Measurements from ENCODE around the gene CD24. TPM values are rescaled to one million over a fixed set of nuclear protein-coding genes. Genes with fewer than 3 reads are reported as not detected.

CD24 gene
- polyA plus RNA-seq, 2 of the 4 experiments (the other 2 are of a cell fraction), result 284 to 602 TPM

DNA sequence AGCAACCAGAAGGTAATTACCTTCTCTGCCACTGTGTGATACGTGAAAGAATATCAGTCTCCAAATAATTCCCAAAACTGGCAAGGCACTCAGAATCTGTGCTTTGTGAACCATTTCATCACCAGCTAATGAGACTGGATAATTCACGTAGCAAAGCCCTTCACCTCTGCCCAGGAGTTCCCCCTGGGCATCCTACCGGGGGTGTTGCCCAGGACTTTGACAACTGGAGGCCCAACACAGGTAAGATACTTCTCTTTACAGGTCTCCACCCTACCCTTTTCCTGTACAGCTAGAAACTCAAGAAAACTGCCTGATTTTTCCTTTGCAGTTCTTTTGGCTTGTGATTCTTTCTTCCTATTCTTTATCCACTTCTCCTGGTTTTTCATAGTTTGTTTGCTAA, 2.7 kb upstream of the CD24 start:
- no peak for DNase-seq (ENCODE audit: low read depth in 1 of 2, low spot score in 1 of 2)
- Histone ChIP-seq H3K9me3 (no peaks in the 10 kb centered on the region), H3K4me2 (no peak overlapping the region), H3K4me1 (peaks cover 12% of the 10 kb centered on the region), H3K27ac (peak overlapping the region in 1 of 2 experiments; percentile 99; a peak in 4 of 6 replicates), H3K4me3 (no peak overlapping the region)
- TF ChIP-seq, protein P1, sequence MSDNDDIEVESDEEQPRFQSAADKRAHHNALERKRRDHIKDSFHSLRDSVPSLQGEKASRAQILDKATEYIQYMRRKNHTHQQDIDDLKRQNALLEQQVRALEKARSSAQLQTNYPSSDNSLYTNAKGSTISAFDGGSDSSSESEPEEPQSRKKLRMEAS (IDR thresholded peaks at IDR 0.05), result no peak
- TF ChIP-seq ZFP36 (IDR thresholded peaks at IDR 0.05; ENCODE audit: borderline replicate concordance, partially characterized antibody), result no peak
- ChIA-PET CTCF (interaction anchor here (0.6 to 1.9 kb wide), 5 partner anchors 21 to 532 kb away, joined by 3 to 7 read pairs (median 3); no protein-coding TSS in a partner anchor), POLR2A (no interaction called here)
- FAIRE-seq, result no peak
- no peak for ATAC-seq
- WGBS (ENCODE audit: missing lambda C conversion rate), result 80% methylated on average over 3 of the region's 3 CpGs

- DNase-seq (ENCODE audit: low read depth in 1 of 2, low spot score in 1 of 2), result no peak
- CTCF ChIA-PET, result interaction anchor here (0.6 to 1.9 kb wide), 6 partner anchors 20 to 613 kb away, joined by 3 to 7 read pairs (median 3); no protein-coding TSS in a partner anchor
- POLR2A ChIA-PET, result no interaction called here
Measured at GRCh38 chr6:106976270-106976669, 1.7 kb upstream of the CD24 start.

GRCh38 chr6:106975738-106976064, 1.2 kb upstream of the CD24 start:
- H3K4me2 ChIP-seq, result peak overlapping the region; percentile 74
- FAIRE-seq (no peak), ATAC-seq (no peak; a peak in 2 of 6 replicates), DNase-seq (ENCODE audit: low read depth in 1 of 2, low spot score in 1 of 2) (peak in 1 of 2 experiments; percentile 21)
- no peaks in the 10 kb centered on the region for H3K9me3 ChIP-seq
- peak overlapping the region; percentile 99 for H3K4me3 ChIP-seq
- ChIA-PET CTCF (interaction anchor here (1.0 to 1.9 kb wide), 2 partner anchors 366 to 531 kb away, joined by 4 to 7 read pairs; no protein-coding TSS in a partner anchor), POLR2A (no interaction called here)
- 4% methylated on average over 12 of the region's 12 CpGs for WGBS (ENCODE audit: missing lambda C conversion rate)
- peaks cover 18% of the 10 kb centered on the region for H3K4me1 ChIP-seq
- peak overlapping the region; percentile 95 to 99 for H3K27ac ChIP-seq
- TF ChIP-seq JUN (IDR thresholded peaks at IDR 0.05) (no peak), ZNF302 (CRISPR knock-in tag; IDR thresholded peaks at IDR 0.05) (no peak), KDM1A (IDR thresholded peaks at IDR 0.05; ENCODE audit: low read depth) (no peak), FOSB (CRISPR knock-in tag; IDR thresholded peaks at IDR 0.05) (no peak), RCOR1 (IDR thresholded peaks at IDR 0.05; ENCODE audit: low read depth, low read length) (no peak), POLR2A (IDR thresholded peaks at IDR 0.05; ENCODE audit: low read length) (no peak), KDM5A (IDR thresholded peaks at IDR 0.05) (no peak), TP53 (CRISPR knock-in tag; IDR thresholded peaks at IDR 0.05) (no peak), RNF2 (IDR thresholded peaks at IDR 0.05; ENCODE audit: borderline replicate concordance, low read depth) (no peak), MAFK (IDR thresholded peaks at IDR 0.05; ENCODE audit: partially characterized antibody) (no peak), ZFP36 (IDR thresholded peaks at IDR 0.05; ENCODE audit: borderline replicate concordance, partially characterized antibody) (no peak), MYC (IDR thresholded peaks at IDR 0.05; ENCODE audit: borderline replicate concordance, low read length) (no peak), HOXB13 (CRISPR knock-in tag; IDR thresholded peaks at IDR 0.05; ENCODE audit: low read depth) (no peak), HOXA7 (CRISPR knock-in tag; IDR thresholded peaks at IDR 0.05) (no peak), BHLHE40 (IDR thresholded peaks at IDR 0.05; ENCODE audit: low read depth, low read length) (no peak), CHD4 (IDR thresholded peaks at IDR 0.05; ENCODE audit: borderline replicate concordance) (no peak), NFE2L2 (conservative IDR thresholded peaks at IDR 0.05; ENCODE audit: low read length) (no peak)

More at GRCh38 chr6:106976270-106976669, 1.7 kb upstream of the CD24 start:
- ATAC-seq (no peak), FAIRE-seq (no peak)
- WGBS (ENCODE audit: missing lambda C conversion rate), result 73% methylated on average over 5 of the region's 5 CpGs
- TF ChIP-seq CBX8 (IDR thresholded peaks at IDR 0.05) (no peak), FOSB (CRISPR knock-in tag; IDR thresholded peaks at IDR 0.05) (no peak), USF2 (IDR thresholded peaks at IDR 0.05) (no peak), GATA3 (IDR thresholded peaks at IDR 0.05; ENCODE audit: borderline replicate concordance) (no peak), FOXS1 (CRISPR knock-in tag; IDR thresholded peaks at IDR 0.05) (no peak), RNF2 (IDR thresholded peaks at IDR 0.05; ENCODE audit: borderline replicate concordance, low read depth) (no peak), TP53 (CRISPR knock-in tag; IDR thresholded peaks at IDR 0.05) (no peak), HOXB13 (CRISPR knock-in tag; IDR thresholded peaks at IDR 0.05; ENCODE audit: low read depth) (no peak)
- TF ChIP-seq, protein P2, sequence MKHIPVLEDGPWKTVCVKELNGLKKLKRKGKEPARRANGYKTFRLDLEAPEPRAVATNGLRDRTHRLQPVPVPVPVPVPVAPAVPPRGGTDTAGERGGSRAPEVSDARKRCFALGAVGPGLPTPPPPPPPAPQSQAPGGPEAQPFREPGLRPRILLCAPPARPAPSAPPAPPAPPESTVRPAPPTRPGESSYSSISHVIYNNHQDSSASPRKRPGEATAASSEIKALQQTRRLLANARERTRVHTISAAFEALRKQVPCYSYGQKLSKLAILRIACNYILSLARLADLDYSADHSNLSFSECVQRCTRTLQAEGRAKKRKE (CRISPR knock-in tag; IDR thresholded peaks at IDR 0.05; ENCODE audit: low read depth), result no peak
- peak overlapping the region; percentile 74 for H3K4me2 ChIP-seq
- peak overlapping the region; percentile 95 to 99 for H3K27ac ChIP-seq
- peaks cover 18% of the 10 kb centered on the region for H3K4me1 ChIP-seq
- H3K9me3 ChIP-seq, result no peaks in the 10 kb centered on the region
- peak overlapping the region; percentile 99; the same call in 1 of the 3 replicates for H3K4me3 ChIP-seq
